K562 (cell line): ENCODE data around the gene TRIAP1. TPM values are rescaled to one million over a fixed set of nuclear protein-coding genes. Genes with fewer than 3 reads are reported as not detected.

ENCODE experiments used
- ATAC-seq: fragments of 200-7000 bp; cut with Tn5 transposase; 3 replicates; pipeline ENCODE4 v1.9.1; 2020; ENCODE audit warnings: moderate library complexity
- BruUV-seq: library from RNA; stranded (reverse); fragments of 400-500 nt; replicated peaks from 2 replicates; lab custom pipeline; 2021; lab: Mats Ljungman, UMichigan
- CTCF ChIA-PET: fragments of 300-600 bp; formaldehyde crosslinking; extraction: SDS; loops from one replicate; lab custom pipeline; 2021; ENCODE audit warnings: low intra/inter-chr PET ratio; lab: Yijun Ruan, JAX
- POLR2A ChIA-PET: fragments of 300-600, 350-650 bp; sonication (Branson Sonifier 250); formaldehyde crosslinking; extraction: SDS; loops from one replicate; lab custom pipeline; 2021; ENCODE audit warnings: antibody characterized with exemption, inconsistent platforms; lab: Yijun Ruan, JAX
- DNase-seq, 4 experiments: peaks; one replicate each; pipeline versions ENCODE4 v3.0.0 to v3.0.0-alpha.2; 2011 to 2018; ENCODE audit warnings: low spot score in 3 of 4, mixed read lengths in 3 of 4; ENCODE audit errors: extremely low read depth in 1 of 4
- FAIRE-seq: peaks from 2 replicates; lab custom pipeline; 2011; peaks lifted over from hg19 to GRCh38; lab: Jason Lieb, UNC
- H2AFZ ChIP-seq: 2 replicates; pipeline ENCODE4 v1.6.0; 2011; ENCODE audit warnings: low read depth, low read length, control low read depth, inconsistent platforms
- H3K27ac ChIP-seq: fragments of 200-600 bp; 3 replicates; pipeline ENCODE4 v1.8.0; 2011; ENCODE audit warnings: low read depth, mild to moderate bottlenecking, control low read depth, inconsistent platforms, low read length, moderate library complexity, mixed read lengths; ENCODE audit errors: extremely low read depth
- H3K27me3 ChIP-seq, 2 experiments: fragments of 300-600 bp in 1 of 2; 2 replicates in 1 of 2; 3 replicates in 1 of 2; pipeline versions ENCODE4 v1.6.0 to v1.8.0; 2011; ENCODE audit warnings: inconsistent platforms in 2 of 2, low read length in 2 of 2, mild to moderate bottlenecking in 1 of 2, mixed read lengths in 1 of 2, moderate library complexity in 1 of 2; ENCODE audit not compliant: control insufficient read depth in 2 of 2, insufficient read depth in 2 of 2
- H3K36me3 ChIP-seq: fragments of 300-600 bp; 3 replicates; pipeline ENCODE4 v1.8.0; 2011; ENCODE audit warnings: mild to moderate bottlenecking, low read length, inconsistent platforms; ENCODE audit not compliant: control insufficient read depth, insufficient read depth
- H3K4me1 ChIP-seq, 2 experiments: fragments of 200-600 bp in 1 of 2; replicated peaks in 1 of 2; 2 replicates in 1 of 2; 3 replicates in 1 of 2; pipeline versions ENCODE4 v1.5.1 to v1.8.0; 2011; ENCODE audit warnings: inconsistent platforms in 2 of 2, low read length in 2 of 2, mild to moderate bottlenecking in 1 of 2, mixed read lengths in 1 of 2, moderate library complexity in 1 of 2; ENCODE audit not compliant: control insufficient read depth in 2 of 2, insufficient read depth in 2 of 2
- H3K4me2 ChIP-seq: 2 replicates; pipeline ENCODE4 v1.6.1; 2011; ENCODE audit warnings: low read length, control low read depth, inconsistent platforms, mixed read lengths; ENCODE audit not compliant: insufficient read depth
- H3K4me3 ChIP-seq: fragments of 200-600 bp; sonication (generic), shearing (Covaris generic); 2 replicates; pipeline ENCODE4 v1.5.1; 2016; ENCODE audit warnings: control low read depth, inconsistent platforms
- H3K79me2 ChIP-seq: fragments of 200-600 bp; 3 replicates; pipeline ENCODE4 v1.8.0; 2011; ENCODE audit warnings: low read length, inconsistent platforms; ENCODE audit not compliant: control insufficient read depth, insufficient read depth
- H3K9ac ChIP-seq, 2 experiments: 2 replicates each; pipeline versions ENCODE4 v1.6.0 to v1.6.1; 2011; ENCODE audit warnings: low read depth in 2 of 2, low read length in 2 of 2, control low read depth in 1 of 2, inconsistent platforms in 1 of 2, mild to moderate bottlenecking in 1 of 2, mixed read lengths in 1 of 2; ENCODE audit not compliant: insufficient read depth in 1 of 2
- H3K9me1 ChIP-seq: one replicate; pipeline ENCODE4 v1.6.0; 2011; ENCODE audit warnings: inconsistent platforms, mild to moderate bottlenecking, low read length, moderate library complexity; ENCODE audit not compliant: control insufficient read depth, insufficient read depth
- H3K9me3 ChIP-seq: replicated peaks from 2 replicates; pipeline ENCODE4 v1.5.1; 2011; ENCODE audit warnings: low read depth, low read length, inconsistent platforms; ENCODE audit not compliant: control insufficient read depth, insufficient read depth
- H4K20me1 ChIP-seq: replicated peaks from 2 replicates; pipeline ENCODE4 v1.6.1; 2011; ENCODE audit warnings: low read length, inconsistent platforms, mixed read lengths; ENCODE audit not compliant: control insufficient read depth, insufficient read depth
- HMGN3 ChIP-seq: IDR thresholded peaks from 2 replicates; pipeline ENCODE4 v1.6.1; 2011; ENCODE audit warnings: borderline replicate concordance, low read depth, mild to moderate bottlenecking, mixed read lengths, low read length; ENCODE audit not compliant: insufficient read length; ENCODE audit errors: extremely low read depth
- MGA ChIP-seq: fragments of 450-650 bp; IDR thresholded peaks from 2 replicates; pipeline ENCODE4 v1.6.1; 2016; ENCODE audit warnings: mild to moderate bottlenecking, moderate library complexity
- SNIP1 ChIP-seq: fragments of 450-650 bp; IDR thresholded peaks from 2 replicates; pipeline ENCODE4 v1.7.1; 2017; ENCODE audit warnings: low read depth, mild to moderate bottlenecking
- WGBS: fragments of 100-300 bp; shearing (Covaris generic); methylation state at CpG from one replicate; pipeline ENCODE4 v1.1.6; 2016; ENCODE audit warnings: low coverage, mixed read lengths; ENCODE audit not compliant: insufficient coverage; ENCODE audit errors: missing lambda C conversion rate; 5-methylcytosine and 5-hydroxymethylcytosine counted together
- in situ Hi-C: fragments of 300-500 bp; cut with MboI; formaldehyde crosslinking; loops from 4 replicates; pipeline ENCODE4 v1.15.0; 2018; ENCODE audit warnings: inconsistent platforms, mixed read lengths
- intact Hi-C: fragments of 100-400 bp; cut with micrococcal nuclease; formaldehyde crosslinking; loops from 2 replicates; pipeline ENCODE4 v1.14.2; 2022
- polyA plus RNA-seq, 8 experiments: library from polyadenylated mRNA; depleted of rRNA in 4 of 8; stranded (reverse) in 5 of 8; unstranded in 3 of 8; fragments of >200 nt; fragmentation: Nextera tagmentation in 2 of 8; fragmentation: Illumina TruSeq in 1 of 8; extraction: Ambion mirVana in 2 of 8; extraction: Trizol in 1 of 8; gene quantifications; 2 replicates each; pipeline versions ENCODE4 v1.2.1 to v1.2.3, GENCODE V29; 2011 to 2014; ENCODE audit warnings: inconsistent platforms in 1 of 8, missing spikeins in 1 of 8
- total RNA-seq, 7 experiments: library from RNA; depleted of rRNA in 6 of 7; stranded (reverse); fragments of >200 nt in 6 of 7; fragmentation: Illumina TruSeq in 2 of 7; extraction: Trizol in 2 of 7; gene quantifications; 2 replicates each; pipeline versions ENCODE4 v1.2.1 to v1.2.3, GENCODE V29; 2011 to 2021; ENCODE audit warnings: low replicate concordance in 1 of 7

Gene TRIAP1
- total and polyA plus RNA-seq, 9 of the 15 experiments (the other 6 are each of a cell fraction or from before 2014, with no cell fraction given) = 37.3 to 354 (median 65.4) TPM

GRCh38 chr12:120402217-120402616 lies 44.0 kb downstream of the TRIAP1 start:
- Histone ChIP-seq H2AFZ (peak overlapping the region; percentile 83), H3K4me2 (peak overlapping the region; percentile 41; the same call in 1 of the 2 replicates), H3K9me1 (no peaks in the 10 kb centered on the region), H4K20me1 (no peaks in the 10 kb centered on the region), H3K9ac (peak overlapping the region in 1 of 2 experiments; percentile 60; a peak in 1 of 4 replicates), H3K36me3 (no peaks in the 10 kb centered on the region), H3K4me1 (peaks cover 0 to 7% of the 10 kb centered on the region in 2 experiments; a peak in 2 of 5 replicates), H3K9me3 (no peaks in the 10 kb centered on the region; the same call in 1 of the 2 replicates), H3K27me3 (peaks cover 3 to 15% of the 10 kb centered on the region in 2 experiments; a peak in 3 of 5 replicates), H3K79me2 (no peaks in the 10 kb centered on the region), H3K27ac (no peak overlapping the region), H3K4me3 (no peak overlapping the region)
- no peak for DNase-seq
- 7% methylated on average over 13 of the region's 13 CpGs for WGBS
- POLR2A ChIA-PET = no interaction called here
- in situ Hi-C loops = no loop called here
- intact Hi-C loops = no loop called here
- FAIRE-seq = peak; percentile 62
- TF ChIP-seq SNIP1 (no peak), MGA (peak; percentile 62), HMGN3 (no peak)
- peak; percentile 76 for ATAC-seq
- CTCF ChIA-PET = no interaction called here
- no TSS peak for BruUV-seq
